Endothelial cell of umbilical vein (primary cell): ENCODE data around the gene SWT1. TPM values are rescaled to one million over a fixed set of nuclear protein-coding genes. Genes with fewer than 3 reads are reported as not detected.

Experiments
- BruUV-seq: library from RNA; stranded (reverse); fragments of 400-500 nt; replicated peaks from 2 replicates; lab custom pipeline; 2021; lab: Mats Ljungman, UMichigan
- CTCF ChIA-PET: fragments of 300-600, 350-600 bp; sonication (Branson Sonifier 250); formaldehyde crosslinking; loops from one replicate; lab custom pipeline; 2021; ENCODE audit warnings: antibody characterized with exemption, inconsistent platforms; lab: Charles Lee
- POLR2A ChIA-PET: fragments of 300-600, 350-600 bp; sonication (Branson Sonifier 250); formaldehyde crosslinking; loops from one replicate; lab custom pipeline; 2021; ENCODE audit warnings: antibody characterized with exemption, inconsistent platforms; lab: Charles Lee
- DNase-seq: peaks from one replicate; pipeline ENCODE4 v3.0.0-alpha.2; 2011; ENCODE audit warnings: low read depth, low spot score
- FAIRE-seq: peaks from 2 replicates; lab custom pipeline; 2011; peaks lifted over from hg19 to GRCh38; lab: Jason Lieb, UNC
- H2AFZ ChIP-seq: 2 replicates; pipeline ENCODE4 v1.6.0; 2012; ENCODE audit warnings: low read depth, low read length, control low read depth, inconsistent platforms
- H3K27ac ChIP-seq: 2 replicates; pipeline ENCODE4 v1.5.1; 2011; ENCODE audit warnings: low read depth, mild to moderate bottlenecking, control low read depth, low read length, moderate library complexity; ENCODE audit not compliant: insufficient read depth
- H3K27me3 ChIP-seq, 2 experiments: 2 replicates each; pipeline versions ENCODE4 v1.6.0 to v1.6.1; 2011; ENCODE audit warnings: low read length in 2 of 2, mixed read lengths in 1 of 2; ENCODE audit not compliant: control insufficient read depth in 2 of 2, insufficient read depth in 2 of 2
- H3K36me3 ChIP-seq, 2 experiments: 2 replicates in 1 of 2; 3 replicates in 1 of 2; pipeline ENCODE4 v1.5.1; 2011; ENCODE audit warnings: low read length in 2 of 2, mild to moderate bottlenecking in 1 of 2, moderate library complexity in 1 of 2; ENCODE audit not compliant: control insufficient read depth in 2 of 2, insufficient read depth in 2 of 2; ENCODE audit errors: extremely low read depth in 1 of 2
- H3K4me1 ChIP-seq: 3 replicates; pipeline ENCODE4 v1.5.1; 2011; ENCODE audit warnings: mild to moderate bottlenecking, low read length; ENCODE audit not compliant: control insufficient read depth, insufficient read depth; ENCODE audit errors: extremely low read depth
- H3K4me2 ChIP-seq: 2 replicates; pipeline ENCODE4 v1.6.1; 2011; ENCODE audit warnings: low read length, control low read depth, mixed read lengths; ENCODE audit not compliant: insufficient read depth
- H3K4me3 ChIP-seq, 3 experiments: fragments of 200-600 bp in 1 of 3; sonication (generic), shearing (Covaris generic) in 1 of 3; replicated peaks in 1 of 3; 2 replicates each; pipeline ENCODE4 v1.5.1; 2011 to 2016; ENCODE audit warnings: control low read depth in 3 of 3, low read length in 3 of 3, mild to moderate bottlenecking in 2 of 3, inconsistent platforms in 1 of 3, low read depth in 1 of 3, moderate library complexity in 1 of 3; ENCODE audit not compliant: insufficient read depth in 1 of 3
- H3K79me2 ChIP-seq: 2 replicates; pipeline ENCODE4 v1.6.0; 2012; ENCODE audit warnings: low read length, inconsistent platforms; ENCODE audit not compliant: control insufficient read depth, insufficient read depth
- H3K9ac ChIP-seq: replicated peaks from 2 replicates; pipeline ENCODE3; 2011; ENCODE audit warnings: low read length, control low read depth; ENCODE audit not compliant: insufficient read depth; ENCODE audit errors: extremely low read depth
- H3K9me1 ChIP-seq: replicated peaks from 3 replicates; pipeline ENCODE4 v1.6.0; 2011; ENCODE audit warnings: mild to moderate bottlenecking, low read length; ENCODE audit not compliant: control insufficient read depth, insufficient read depth; ENCODE audit errors: extremely low read depth
- H3K9me3 ChIP-seq: replicated peaks from 2 replicates; pipeline ENCODE4 v1.5.1; 2012; ENCODE audit warnings: low read length, inconsistent platforms; ENCODE audit not compliant: control insufficient read depth, insufficient read depth
- H4K20me1 ChIP-seq: replicated peaks from 2 replicates; pipeline ENCODE3; 2011; ENCODE audit warnings: mild to moderate bottlenecking, low read length; ENCODE audit not compliant: control insufficient read depth, insufficient read depth; ENCODE audit errors: extremely low read depth
- CTCF ChIP-seq, 2 donors: IDR thresholded peaks; 1 replicate in 1 of 2; 2 replicates in 1 of 2; pipeline ENCODE4 v1.5.1; 2011; ENCODE audit warnings: low read length in 2 of 2, mild to moderate bottlenecking in 2 of 2, moderate library complexity in 2 of 2, control low read depth in 1 of 2, inconsistent platforms in 1 of 2, low read depth in 1 of 2; ENCODE audit not compliant: insufficient read depth in 1 of 2; ENCODE audit errors: extremely low read depth in 1 of 2
- EZH2 ChIP-seq: IDR thresholded peaks from 2 replicates; pipeline ENCODE4 v1.6.1; 2012; ENCODE audit warnings: borderline replicate concordance, low read depth, mild to moderate bottlenecking, moderate library complexity, low read length, inconsistent platforms; ENCODE audit not compliant: severe bottlenecking
- FOS ChIP-seq: IDR thresholded peaks from 2 replicates; pipeline ENCODE4 v1.6.1; 2011; ENCODE audit warnings: mild to moderate bottlenecking, low read length, moderate library complexity, borderline replicate concordance; ENCODE audit not compliant: insufficient read depth
- GATA2 ChIP-seq: IDR thresholded peaks from 2 replicates; pipeline ENCODE4 v1.7.0; 2011; ENCODE audit warnings: low read depth, mild to moderate bottlenecking, moderate library complexity, mixed read lengths, low read length; ENCODE audit not compliant: insufficient read length, insufficient read depth
- JUN ChIP-seq: IDR thresholded peaks from 2 replicates; pipeline ENCODE4 v1.6.1; 2011; ENCODE audit warnings: borderline replicate concordance, low read depth; ENCODE audit not compliant: insufficient read length, insufficient read depth
- MAX ChIP-seq: IDR thresholded peaks from 2 replicates; pipeline ENCODE4 v1.6.1; 2011; ENCODE audit not compliant: insufficient read depth, insufficient read length
- MYC ChIP-seq: IDR thresholded peaks from one replicate; pipeline ENCODE4 v1.6.1; 2011; ENCODE audit warnings: mild to moderate bottlenecking, low read depth, low read length
- POLR2A ChIP-seq: IDR thresholded peaks from 2 replicates; pipeline ENCODE4 v1.6.1; 2012; ENCODE audit warnings: low read depth, mild to moderate bottlenecking, control low read depth, low read length
- POLR2AphosphoS5 ChIP-seq: IDR thresholded peaks from 2 replicates; pipeline ENCODE4 v1.6.1; 2012; ENCODE audit warnings: low read depth, mild to moderate bottlenecking, control low read depth, low read length, moderate library complexity; ENCODE audit not compliant: insufficient read depth
- dilution Hi-C: fragments of 300-500 bp; cut with MboI; formaldehyde crosslinking; loops from one replicate; pipeline ENCODE4 v1.15.0; 2019; ENCODE audit warnings: low sequenced_read_pairs; ENCODE audit not compliant: extremely low pct_ligation_motif_present
- intact Hi-C: fragments of 100-400 bp; cut with micrococcal nuclease; formaldehyde crosslinking; loops from one replicate; pipeline ENCODE4 v1.10.0; 2022
- polyA plus RNA-seq, 4 experiments: library from polyadenylated mRNA; depleted of rRNA in 3 of 4; stranded (reverse) in 3 of 4; unstranded in 1 of 4; fragments of >200 nt; gene quantifications; 2 replicates each; pipeline versions ENCODE4 v1.2.1 to v1.2.3, GENCODE V29; 2011 to 2012; ENCODE audit warnings: missing spikeins in 1 of 4
- total RNA-seq: library from RNA; stranded (reverse); gene quantifications from 2 replicates; pipeline ENCODE4 v1.2.3, GENCODE V29; 2021

SWT1 gene
- total and polyA plus RNA-seq, 2 donors (not counting 3 experiments of a cell fraction or from before 2014, with no cell fraction given) = 1.0 to 4.3 TPM

GRCh38 chr1:185308126-185308525 is 151.2 kb downstream of the SWT1 start:
- dilution Hi-C loops = no loop called here
- BruUV-seq = no TSS peak
- Histone ChIP-seq H3K4me1 (peaks cover 13% of the 10 kb centered on the region), H3K4me3 (no peak overlapping the region), H3K79me2 (peaks cover 49% of the 10 kb centered on the region), H3K27me3 (no peaks in the 10 kb centered on the region), H3K27ac (no peak overlapping the region), H3K4me2 (no peak overlapping the region), H2AFZ (no peak overlapping the region), H3K9me3 (no peaks in the 10 kb centered on the region), H3K9me1 (peaks cover 2% of the 10 kb centered on the region), H3K9ac (no peak overlapping the region), H4K20me1 (peaks cover 8% of the 10 kb centered on the region), H3K36me3 (peaks cover 15 to 42% of the 10 kb centered on the region in 2 experiments)
- ChIA-PET POLR2A (no interaction called here), CTCF (interaction anchor here (1.8 kb wide), 1 partner anchor 288 kb away, joined by 7 read pairs; no protein-coding TSS in a partner anchor)
- DNase-seq (no peak), FAIRE-seq (no peak)
- TF ChIP-seq GATA2 = no peak
- no peak for TF ChIP-seq POLR2AphosphoS5
- TF ChIP-seq MAX = no peak
- TF ChIP-seq POLR2A = no peak
- no peak for TF ChIP-seq EZH2
- no peak for TF ChIP-seq FOS
- no peak for TF ChIP-seq CTCF (IDR thresholded peaks at IDR 0.05; ENCODE audit: extremely low read depth in 1 of 2, insufficient read depth in 1 of 2, low read depth in 1 of 2, low read length in 2 of 2)
- no peak for TF ChIP-seq JUN
- no peak for TF ChIP-seq MYC
- intact Hi-C loops = loop anchor here (10.0 kb wide), 1 partner anchor 1027 kb away; no protein-coding TSS in a partner anchor
